OCI-LY3 (cell line): ENCODE data around the gene COA3.

ENCODE experiments used
- H2AFZ ChIP-seq: fragments of 200-600, 300-600 bp; shearing (Covaris generic); 2 replicates; pipeline ENCODE4 v1.6.0; 2014; ENCODE audit warnings: antibody characterized with exemption, low read depth, low read length
- H3K27ac ChIP-seq: fragments of 200-600, 300-600 bp; sonication (generic); 2 replicates; pipeline ENCODE4 v1.5.1; 2014; ENCODE audit warnings: mild to moderate bottlenecking, low read length, moderate library complexity, mixed read lengths
- H3K27me3 ChIP-seq: fragments of 200-600, 300-600 bp; sonication (generic); 2 replicates; pipeline ENCODE4 v1.6.1; 2014; ENCODE audit warnings: low read depth, low read length, mixed read lengths
- H3K36me3 ChIP-seq: fragments of 200-600, 300-600 bp; sonication (generic); replicated peaks from 2 replicates; pipeline ENCODE3; 2014; ENCODE audit warnings: low read depth, low read length, mixed read lengths
- H3K4me1 ChIP-seq: fragments of 300-600, 200-600 bp; sonication (generic); 2 replicates; pipeline ENCODE4 v1.6.1; 2014; ENCODE audit warnings: low read length, mixed read lengths
- H3K4me2 ChIP-seq: fragments of 200-600, 300-600 bp; sonication (generic); 2 replicates; pipeline ENCODE4 v1.6.1; 2014; ENCODE audit warnings: low read length, mixed read lengths
- H3K4me3 ChIP-seq: fragments of 300-600, 200-600 bp; sonication (generic); 2 replicates; pipeline ENCODE4 v1.5.1; 2014; ENCODE audit warnings: antibody characterized with exemption, mild to moderate bottlenecking, low read length, moderate library complexity
- H3K79me2 ChIP-seq: fragments of 300-600, 200-600 bp; shearing (Covaris generic); 2 replicates; pipeline ENCODE4 v1.6.1; 2014; ENCODE audit warnings: mild to moderate bottlenecking, low read length, mixed read lengths
- H3K9ac ChIP-seq: fragments of 300-600, 200-600 bp; shearing (Covaris generic); 2 replicates; pipeline ENCODE4 v1.6.0; 2014; ENCODE audit warnings: mild to moderate bottlenecking, low read length, moderate library complexity
- H3K9me3 ChIP-seq: fragments of 200-600, 300-600 bp; shearing (Covaris generic); 2 replicates; pipeline ENCODE4 v1.6.1; 2014; ENCODE audit warnings: low read length, mixed read lengths; ENCODE audit not compliant: insufficient read depth
- H4K20me1 ChIP-seq: fragments of 200-600, 300-600 bp; sonication (generic); 2 replicates; pipeline ENCODE4 v1.6.1; 2016; ENCODE audit warnings: low read length, mixed read lengths; ENCODE audit not compliant: insufficient read depth
- CTCF ChIP-seq: fragments of 200-600, 300-600 bp; sonication (generic); IDR thresholded peaks from 2 replicates; pipeline ENCODE4 v1.5.1; 2014; ENCODE audit warnings: antibody characterized with exemption, low read length, low read depth
- EZH2phosphoT487 ChIP-seq: fragments of 200-600 bp; shearing (Covaris generic); IDR thresholded peaks from 2 replicates; pipeline ENCODE4 v1.6.1; 2018; ENCODE audit warnings: antibody characterized with exemption, mixed run types, low read depth

The COA3 gene

GRCh38 chr17:42814633-42815399, 16.3 kb upstream of the COA3 start:
- TF ChIP-seq CTCF (no peak), EZH2phosphoT487 (no peak)
- no peak overlapping the region for H3K27ac ChIP-seq
- H3K4me3 ChIP-seq = no peak overlapping the region
- H3K4me1 ChIP-seq = no peaks in the 10 kb centered on the region
- no peaks in the 10 kb centered on the region for H4K20me1 ChIP-seq
- H2AFZ ChIP-seq = no peak overlapping the region
- no peaks in the 10 kb centered on the region for H3K79me2 ChIP-seq
- H3K36me3 ChIP-seq = peaks cover 69% of the 10 kb centered on the region
- no peaks in the 10 kb centered on the region for H3K9me3 ChIP-seq
- H3K27me3 ChIP-seq = no peaks in the 10 kb centered on the region
- H3K9ac ChIP-seq = no peak overlapping the region
- no peak overlapping the region for H3K4me2 ChIP-seq

- Histone ChIP-seq H3K79me2 (no peaks in the 10 kb centered on the region), H3K27ac (no peak overlapping the region), H3K27me3 (no peaks in the 10 kb centered on the region), H3K4me1 (no peaks in the 10 kb centered on the region), H3K4me3 (no peak overlapping the region), H2AFZ (no peak overlapping the region), H3K36me3 (peaks cover 29% of the 10 kb centered on the region), H4K20me1 (no peaks in the 10 kb centered on the region), H3K9ac (no peak overlapping the region), H3K9me3 (no peaks in the 10 kb centered on the region), H3K4me2 (no peak overlapping the region)
- TF ChIP-seq CTCF = no peak
- no peak for TF ChIP-seq EZH2phosphoT487
These were observed 10.7 kb upstream of the COA3 start for GRCh38 chr17:42809250-42809649.

- H3K27me3 ChIP-seq = no peaks in the 10 kb centered on the region
- H3K4me3 ChIP-seq = no peak overlapping the region
- TF ChIP-seq CTCF = no peak
- no peak for TF ChIP-seq EZH2phosphoT487
These were observed 7.7 kb upstream of the COA3 start for GRCh38 chr17:42806249-42806648.

GRCh38 chr17:42804918-42805367, 6.4 kb upstream of the COA3 start:
- peaks cover 7% of the 10 kb centered on the region for H3K36me3 ChIP-seq
- no peak overlapping the region for H3K27ac ChIP-seq
- no peak for TF ChIP-seq CTCF
- no peak for TF ChIP-seq EZH2phosphoT487

More at GRCh38 chr17:42806249-42806648, 7.7 kb upstream of the COA3 start:
- H3K4me2 ChIP-seq = no peak overlapping the region
- H3K9ac ChIP-seq = no peak overlapping the region
- H3K36me3 ChIP-seq = peaks cover 17% of the 10 kb centered on the region
- H3K4me1 ChIP-seq = no peaks in the 10 kb centered on the region
- H3K79me2 ChIP-seq = no peaks in the 10 kb centered on the region
- H3K9me3 ChIP-seq = no peaks in the 10 kb centered on the region
- H3K27ac ChIP-seq = no peak overlapping the region
- no peaks in the 10 kb centered on the region for H4K20me1 ChIP-seq
- no peak overlapping the region for H2AFZ ChIP-seq

More at GRCh38 chr17:42804918-42805367, 6.4 kb upstream of the COA3 start:
- H3K4me3 ChIP-seq = no peak overlapping the region
- no peak overlapping the region for H3K9ac ChIP-seq
- no peaks in the 10 kb centered on the region for H3K79me2 ChIP-seq
- no peaks in the 10 kb centered on the region for H4K20me1 ChIP-seq
- H3K4me2 ChIP-seq = no peak overlapping the region
- no peaks in the 10 kb centered on the region for H3K27me3 ChIP-seq
- H3K9me3 ChIP-seq = no peaks in the 10 kb centered on the region
- no peaks in the 10 kb centered on the region for H3K4me1 ChIP-seq
- H2AFZ ChIP-seq = no peak overlapping the region
